Endodermal cell (in vitro differentiated cells): ENCODE results near the gene LRRC36. TPM values are rescaled to one million over a fixed set of nuclear protein-coding genes. Genes with fewer than 3 reads are reported as not detected.

ENCODE experiments used
- DNase-seq: peaks from one replicate; pipeline ENCODE4 v3.0.0-alpha.2; 2017
- H3K27ac ChIP-seq: 2 replicates; pipeline ENCODE4 v1.5.1; 2013; ENCODE audit warnings: mild to moderate bottlenecking, low read depth, low read length, moderate library complexity
- H3K27me3 ChIP-seq: 2 replicates; pipeline ENCODE4 v1.6.1; 2013; ENCODE audit warnings: mild to moderate bottlenecking, low read length, moderate library complexity; ENCODE audit not compliant: insufficient read depth, control insufficient read depth, poor library complexity, severe bottlenecking
- H3K36me3 ChIP-seq: 2 replicates; pipeline ENCODE4 v1.7.0; 2013; ENCODE audit warnings: mild to moderate bottlenecking, low read length, moderate library complexity; ENCODE audit not compliant: control insufficient read depth, insufficient read depth
- H3K4me1 ChIP-seq: one replicate; pipeline ENCODE4 v1.7.0; 2013; ENCODE audit warnings: low read length; ENCODE audit not compliant: control insufficient read depth, insufficient read depth
- H3K4me3 ChIP-seq: 2 replicates; pipeline ENCODE4 v1.5.1; 2013; ENCODE audit warnings: mild to moderate bottlenecking, low read length, moderate library complexity
- H3K9ac ChIP-seq: 2 replicates; pipeline ENCODE4 v1.6.1; 2013; ENCODE audit warnings: mild to moderate bottlenecking, low read length, moderate library complexity; ENCODE audit not compliant: poor library complexity, severe bottlenecking; ENCODE audit errors: extremely low read depth
- H3K9me3 ChIP-seq: 2 replicates; pipeline ENCODE4 v1.6.1; 2013; ENCODE audit warnings: mild to moderate bottlenecking, low read length, moderate library complexity; ENCODE audit not compliant: control insufficient read depth
- H3K27ac Mint-ChIP-seq: 2 replicates; pipeline ENCODE4 v1.8.0; 2020; ENCODE audit warnings: mixed read lengths
- H3K27me3 Mint-ChIP-seq: 2 replicates; pipeline ENCODE4 v1.8.0; 2021; ENCODE audit warnings: mild to moderate bottlenecking, mixed read lengths; ENCODE audit not compliant: insufficient read depth
- H3K36me3 Mint-ChIP-seq: 2 replicates; pipeline ENCODE4 v1.8.0; 2020; ENCODE audit warnings: low read depth, mixed read lengths
- H3K4me1 Mint-ChIP-seq: 2 replicates; pipeline ENCODE4 v1.8.0; 2020; ENCODE audit warnings: mixed read lengths
- H3K4me3 Mint-ChIP-seq: 2 replicates; pipeline ENCODE4 v1.8.0; 2020; ENCODE audit warnings: mild to moderate bottlenecking, moderate library complexity, mixed read lengths
- H3K9me3 Mint-ChIP-seq: 2 replicates; pipeline ENCODE4 v1.8.0; 2020; ENCODE audit warnings: mild to moderate bottlenecking, mixed read lengths
- CTCF ChIP-seq: fragments of 200-600 bp; sonication (generic); conservative IDR thresholded peaks from 2 replicates; pipeline ENCODE4 v1.5.0; 2021; ENCODE audit warnings: antibody characterized with exemption, mild to moderate bottlenecking
- WGBS, 2 experiments: methylation state at CpG; one replicate each; pipeline versions ENCODE4 v1.1.5 to v1.1.7; 2013; ENCODE audit warnings: missing lambda C conversion rate in 2 of 2, mixed read lengths in 1 of 2; ENCODE audit not compliant: insufficient coverage in 1 of 2, insufficient read length in 1 of 2; 5-methylcytosine and 5-hydroxymethylcytosine counted together
- total RNA-seq, 2 donors: library from RNA; stranded (reverse); fragmentation: NEBNext Ultra II Directional in 1 of 2; extraction: Animal tissue kit (Norgen Biotek cat#: 25700) in 1 of 2; gene quantifications; 2 replicates in 1 of 2; 3 replicates in 1 of 2; pipeline ENCODE4 v1.2.1, GENCODE V29; 2021

LRRC36 gene
- total RNA-seq, 2 donors from 2014 or later, result 0.73 TPM; not detected in 1

- peaks cover 63% of the 10 kb centered on the region for H3K27me3 Mint-ChIP-seq
Observed at GRCh38 chr16:67397036-67397801, 70.6 kb downstream of the LRRC36 start.

GRCh38 chr16:67397812-67398545 is 71.4 kb downstream of the LRRC36 start:
- Mint-ChIP-seq H3K36me3 (no peaks in the 10 kb centered on the region), H3K4me3 (no peak overlapping the region), H3K4me1 (peaks cover 3% of the 10 kb centered on the region), H3K27ac (no peak overlapping the region), H3K9me3 (no peaks in the 10 kb centered on the region), H3K27me3 (peaks cover 61% of the 10 kb centered on the region)
- H3K4me3 ChIP-seq, result no peak overlapping the region
- peaks cover 9% of the 10 kb centered on the region for H3K4me1 ChIP-seq
- DNase-seq, result peak; percentile 48
- H3K27me3 ChIP-seq, result peaks cover 31% of the 10 kb centered on the region
- no peaks in the 10 kb centered on the region for H3K36me3 ChIP-seq
- H3K9ac ChIP-seq, result no peak overlapping the region
- no peaks in the 10 kb centered on the region for H3K9me3 ChIP-seq
- TF ChIP-seq CTCF, result no peak
- H3K27ac ChIP-seq, result no peak overlapping the region
- 93 to 96% methylated on average over 8 to 22 of the region's 22 CpGs for WGBS, 2 experiments

More at GRCh38 chr16:67397036-67397801, 70.6 kb downstream of the LRRC36 start:
- peak overlapping the region; percentile 90 for H3K27ac ChIP-seq
- no peaks in the 10 kb centered on the region for H3K9me3 Mint-ChIP-seq
- no peak overlapping the region for H3K27ac Mint-ChIP-seq
- H3K36me3 Mint-ChIP-seq, result no peaks in the 10 kb centered on the region
- H3K4me1 ChIP-seq, result peaks cover 13% of the 10 kb centered on the region
- no peak overlapping the region for H3K9ac ChIP-seq
- peaks cover 38% of the 10 kb centered on the region for H3K27me3 ChIP-seq
- H3K4me3 ChIP-seq, result no peak overlapping the region
- DNase-seq, result no peak
- peaks cover 3% of the 10 kb centered on the region for H3K4me1 Mint-ChIP-seq
- H3K4me3 Mint-ChIP-seq, result no peak overlapping the region
- WGBS, 2 experiments, result 89 to 92% methylated on average over 6 to 15 of the region's 15 CpGs
- no peaks in the 10 kb centered on the region for H3K9me3 ChIP-seq
- no peak for TF ChIP-seq CTCF
- no peaks in the 10 kb centered on the region for H3K36me3 ChIP-seq

GRCh38 chr16:67398546-67399217 is 72.1 kb downstream of the LRRC36 start:
- peaks cover 24% of the 10 kb centered on the region for H3K27me3 ChIP-seq
- H3K9me3 ChIP-seq, result no peaks in the 10 kb centered on the region
- no peak overlapping the region for H3K27ac ChIP-seq
- no peak for TF ChIP-seq CTCF
- no peak for DNase-seq
- H3K27ac Mint-ChIP-seq, result no peak overlapping the region
- peaks cover 56% of the 10 kb centered on the region for H3K27me3 Mint-ChIP-seq
- no peak overlapping the region for H3K4me3 ChIP-seq
- H3K9ac ChIP-seq, result no peak overlapping the region
- no peaks in the 10 kb centered on the region for H3K36me3 ChIP-seq
- peaks cover 3% of the 10 kb centered on the region for H3K4me1 Mint-ChIP-seq
- peaks cover 8% of the 10 kb centered on the region for H3K4me1 ChIP-seq
- no peak overlapping the region for H3K4me3 Mint-ChIP-seq
- WGBS, 2 experiments, result 93 to 98% methylated on average over 12 to 19 of the region's 19 CpGs
- no peaks in the 10 kb centered on the region for H3K36me3 Mint-ChIP-seq
- H3K9me3 Mint-ChIP-seq, result no peaks in the 10 kb centered on the region
